HG02938 (cell line): ENCODE results near the gene FASTKD1.
"Not testable (repeated sequence)": the region's sequence is repeated elsewhere in the genome, so short reads cannot be mapped to it uniquely, and the experiment has no call there.

ENCODE experiments used
- ATAC-seq: cut with Tn5 transposase; IDR thresholded peaks from one replicate; pipeline ENCODE4 v1.9.1; 2021; ENCODE audit warnings: mild to moderate bottlenecking, moderate library complexity; ENCODE audit not compliant: unreplicated experiment

Gene FASTKD1

DNA sequence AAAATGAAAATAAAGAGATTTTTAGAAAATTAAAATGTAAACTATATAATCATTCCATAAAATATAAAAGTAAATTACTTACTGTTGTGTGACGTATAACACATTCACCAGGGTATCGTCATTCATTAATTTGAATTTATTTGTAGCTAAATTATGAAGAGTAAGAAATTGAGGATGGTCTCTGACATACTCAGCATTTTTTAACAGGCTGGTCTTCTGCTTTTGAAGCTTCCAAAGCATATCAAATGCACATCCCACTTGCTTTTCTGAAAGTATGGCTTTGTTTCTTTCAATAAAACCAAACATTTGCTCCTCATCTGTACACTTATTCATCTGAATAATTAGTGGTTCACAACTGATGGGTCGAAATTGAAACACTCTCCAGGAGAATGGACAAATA lies 2.1 kb downstream of the FASTKD1 start:
- no peak for ATAC-seq

DNA sequence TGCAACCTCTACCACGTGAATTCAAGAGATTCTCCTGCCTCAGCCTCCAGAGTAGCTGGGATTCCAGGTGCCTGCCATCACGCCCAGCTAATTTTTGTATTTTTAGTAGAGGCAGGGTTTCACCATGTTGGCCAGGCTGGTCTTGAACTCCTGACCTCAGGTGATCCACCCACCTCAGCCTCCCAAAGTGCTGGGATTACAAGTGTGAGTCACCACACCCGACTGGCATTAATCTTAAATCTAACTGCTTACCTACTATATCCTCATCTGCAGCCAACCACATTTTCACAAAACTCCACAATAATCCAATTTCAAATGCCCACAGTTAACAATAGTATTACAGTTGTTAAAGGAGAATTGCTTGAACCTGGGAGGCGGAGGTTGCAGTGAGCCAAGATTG lies 2.9 kb downstream of the FASTKD1 start:
- not testable (repeated sequence) for ATAC-seq

DNA sequence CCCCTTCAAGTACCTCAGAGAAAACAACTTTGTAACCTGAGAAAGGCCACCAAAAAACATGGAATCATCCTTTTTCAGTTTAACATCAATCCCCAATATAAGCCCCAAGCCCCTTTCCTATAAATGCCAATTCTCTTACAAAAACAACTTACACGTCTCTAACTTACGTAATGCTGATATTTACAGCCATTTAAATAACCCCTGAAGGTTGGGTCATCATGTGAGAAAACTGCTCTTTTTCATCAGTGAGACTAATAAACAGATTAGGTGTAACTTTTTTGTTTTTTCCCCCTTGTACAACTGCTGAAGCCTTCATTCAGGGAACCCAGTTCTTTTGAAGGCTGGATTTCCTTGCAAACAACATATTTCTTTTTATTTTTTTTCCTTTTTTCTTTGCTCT lies 3.7 kb downstream of the FASTKD1 start:
- ATAC-seq: no peak

DNA sequence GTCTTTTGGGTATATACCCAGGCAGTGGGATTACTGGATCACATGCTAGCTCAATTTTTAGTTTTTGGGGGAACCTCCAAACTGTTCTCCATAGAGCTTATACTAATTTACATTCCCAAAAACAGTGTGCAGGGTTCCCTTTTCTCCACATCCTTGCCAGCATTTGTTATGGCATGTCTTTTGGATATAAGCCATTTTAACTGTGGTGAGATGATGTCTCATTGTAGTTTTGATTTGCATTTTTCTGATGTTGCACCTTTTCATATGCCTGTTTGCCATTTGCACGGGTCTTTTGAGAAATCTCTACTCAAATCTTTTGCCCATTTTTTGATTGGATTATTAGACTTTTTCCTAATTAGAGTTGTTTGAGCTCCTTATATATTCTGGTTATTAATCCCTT lies 8.0 kb downstream of the FASTKD1 start:
- ATAC-seq: no peak

DNA sequence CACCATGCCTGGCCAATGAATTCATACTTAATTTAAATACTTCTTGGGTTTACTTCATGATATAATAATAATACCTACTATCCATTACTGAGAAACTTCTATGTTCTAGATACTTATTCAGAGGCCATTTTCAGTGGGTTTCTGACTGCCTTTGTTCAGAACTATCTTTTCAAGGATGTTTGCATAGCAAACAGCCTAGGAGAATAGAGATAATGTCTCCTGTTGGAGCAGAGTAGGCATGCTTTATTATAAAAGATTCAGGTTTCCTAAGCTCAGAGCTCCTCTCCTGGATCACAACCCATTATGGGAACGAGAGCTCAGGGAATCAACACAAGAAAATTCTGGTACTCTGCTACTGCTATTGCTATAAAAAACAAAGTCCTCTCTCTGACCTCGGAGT lies 11.1 kb downstream of the FASTKD1 start:
- ATAC-seq: no peak

DNA sequence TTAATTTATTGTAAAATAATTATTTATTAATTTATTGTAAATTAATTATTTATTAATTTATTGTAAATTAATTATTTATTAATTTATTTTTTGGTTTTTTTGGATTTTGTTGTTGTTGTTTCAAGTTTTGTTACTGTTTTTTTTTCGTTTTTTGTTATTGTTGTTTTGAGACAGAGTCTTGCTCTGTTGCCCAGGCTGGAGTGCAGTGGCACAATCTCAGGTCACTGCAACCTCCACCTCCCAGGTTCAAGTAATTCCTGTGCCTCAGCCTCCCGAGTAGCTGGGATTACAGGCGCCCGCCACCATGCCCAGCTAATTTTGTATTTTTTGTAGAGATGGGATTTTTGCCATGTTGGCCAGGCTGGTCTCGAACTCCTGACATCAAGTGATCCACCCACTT lies 11.6 kb downstream of the FASTKD1 start:
- not testable (repeated sequence) for ATAC-seq

DNA sequence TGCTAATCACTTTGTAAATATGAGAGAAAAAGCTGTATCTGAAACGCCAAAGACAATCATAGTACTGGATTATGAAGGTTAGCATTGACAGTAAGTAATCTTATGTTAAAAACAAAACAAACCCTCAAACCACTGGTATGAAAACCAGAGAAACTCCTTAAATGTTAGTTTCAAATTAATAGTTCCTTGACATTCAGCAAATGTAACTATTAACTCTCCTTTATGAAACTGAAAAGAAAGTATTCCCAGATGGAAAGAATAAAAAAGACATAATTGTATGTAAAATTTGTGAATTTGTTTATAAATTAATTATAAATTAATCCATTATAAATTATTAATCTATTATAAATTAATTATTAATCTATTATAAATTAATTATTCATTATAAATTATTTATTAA lies 12.3 kb downstream of the FASTKD1 start:
- ATAC-seq: no peak

DNA sequence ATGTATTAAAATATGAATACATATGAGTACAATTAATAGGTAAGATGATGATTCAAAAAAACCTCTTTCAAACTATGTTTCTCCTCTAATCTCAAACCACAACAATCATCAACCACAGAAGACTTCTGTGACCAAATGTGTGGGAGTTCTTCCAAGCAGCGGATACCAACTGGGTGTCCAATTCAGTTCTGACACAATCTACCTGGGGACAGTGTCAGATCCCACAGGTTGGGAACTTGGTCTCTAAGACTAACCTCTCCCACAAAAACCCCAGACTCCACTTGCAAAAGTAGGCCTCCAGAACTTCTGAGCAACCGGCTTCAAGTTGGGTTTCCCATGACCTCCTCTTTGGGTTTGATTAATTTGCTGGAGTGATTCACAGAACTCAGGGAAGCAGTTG lies 26.9 kb downstream of the FASTKD1 start:
- no peak for ATAC-seq

DNA sequence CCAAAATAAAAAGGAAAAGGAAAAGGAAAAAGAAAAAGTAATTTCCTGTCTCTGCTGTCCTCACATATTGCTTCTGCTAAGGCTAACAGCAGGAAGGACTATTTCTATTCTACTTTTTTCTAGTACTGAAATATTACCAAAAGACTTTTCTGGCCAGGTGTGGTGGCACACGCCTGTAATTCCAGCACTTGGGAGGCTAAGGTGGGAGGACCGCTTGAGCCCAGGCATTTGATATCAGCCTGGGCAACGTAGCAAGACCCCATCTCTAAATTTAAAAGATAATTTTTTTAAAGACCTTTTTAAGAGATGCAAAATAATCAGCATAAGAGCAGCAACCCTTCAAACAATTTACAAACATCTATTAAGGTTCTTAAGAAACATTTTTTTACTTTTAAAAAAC lies 31.2 kb downstream of the FASTKD1 start:
- ATAC-seq: no peak

DNA sequence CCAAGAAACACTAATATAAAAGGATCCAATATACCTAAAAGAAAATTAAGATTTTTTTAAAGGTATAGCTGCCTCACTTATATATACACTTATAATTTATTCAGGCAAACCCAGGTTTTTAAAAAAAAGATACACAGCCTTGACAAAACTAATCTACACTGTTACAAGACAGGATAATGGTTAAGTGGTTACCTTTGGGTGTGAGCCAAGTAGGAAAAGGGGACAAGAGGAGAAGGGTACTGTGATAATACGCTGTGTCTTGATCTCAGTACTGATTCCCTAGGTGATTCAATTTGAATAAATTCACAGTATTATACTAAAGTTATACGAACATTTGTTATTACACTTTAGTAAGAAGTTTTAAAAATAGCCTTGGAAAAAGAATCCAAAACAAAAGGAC lies 33.5 kb downstream of the FASTKD1 start:
- no peak for ATAC-seq

DNA sequence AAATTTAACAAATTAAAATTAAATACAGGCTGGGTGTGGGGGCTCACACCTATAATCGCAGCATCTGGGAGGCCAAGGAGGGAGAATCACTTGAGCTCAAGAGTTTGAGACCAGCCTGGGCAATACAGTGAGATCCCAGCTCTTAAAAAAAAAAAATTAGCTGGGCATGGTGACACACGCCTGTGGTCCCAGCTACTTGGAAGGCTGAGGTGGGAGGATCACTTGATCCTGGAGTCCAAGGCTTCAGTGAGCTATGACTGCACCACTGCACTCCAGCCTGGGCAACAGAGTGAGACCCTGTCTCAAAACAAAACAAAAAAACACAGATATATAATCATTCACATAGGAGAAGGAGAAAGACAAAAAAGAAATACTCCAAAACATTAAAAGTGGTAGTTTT lies 34.2 kb downstream of the FASTKD1 start:
- ATAC-seq: not testable (repeated sequence)

DNA sequence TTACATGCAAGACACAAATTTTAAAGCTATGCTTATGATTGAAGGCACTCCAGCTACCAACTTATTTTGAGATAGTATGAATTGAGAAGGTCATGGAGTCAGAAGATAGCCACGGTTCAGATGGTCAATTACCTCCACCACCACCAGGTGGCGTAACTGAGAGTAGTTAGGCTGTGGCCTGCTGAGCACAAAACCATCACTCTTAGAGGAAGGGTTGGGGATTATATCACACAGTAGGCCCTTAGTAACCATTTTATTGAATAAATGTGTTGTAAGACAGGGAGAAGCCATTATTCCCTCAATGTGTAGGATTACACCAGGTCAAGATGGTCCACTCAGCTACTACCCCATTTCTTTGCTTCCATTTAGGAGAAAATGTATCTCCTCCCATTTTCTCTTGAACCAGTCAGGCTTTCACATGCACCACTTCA lies 45.4 kb downstream of the FASTKD1 start:
- ATAC-seq: peak; percentile 96

DNA sequence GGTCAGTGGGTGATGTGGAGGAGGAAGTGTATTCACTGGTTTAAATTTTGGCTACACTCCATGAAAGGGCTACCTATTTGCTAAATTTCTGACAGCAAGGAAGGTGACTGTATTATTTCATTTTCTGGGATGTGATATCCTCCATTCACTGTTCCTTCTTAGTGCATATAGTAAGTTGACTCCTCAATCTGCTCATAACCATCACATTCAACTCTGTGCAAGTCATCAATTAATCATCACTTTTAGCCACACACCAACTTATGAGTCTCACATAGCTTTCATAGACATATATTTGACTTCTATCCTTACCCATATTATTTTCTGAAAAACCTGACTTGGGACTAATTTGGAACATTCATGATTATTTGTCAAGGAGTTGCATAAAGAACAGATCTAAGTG lies 47.2 kb downstream of the FASTKD1 start:
- ATAC-seq: no peak

DNA sequence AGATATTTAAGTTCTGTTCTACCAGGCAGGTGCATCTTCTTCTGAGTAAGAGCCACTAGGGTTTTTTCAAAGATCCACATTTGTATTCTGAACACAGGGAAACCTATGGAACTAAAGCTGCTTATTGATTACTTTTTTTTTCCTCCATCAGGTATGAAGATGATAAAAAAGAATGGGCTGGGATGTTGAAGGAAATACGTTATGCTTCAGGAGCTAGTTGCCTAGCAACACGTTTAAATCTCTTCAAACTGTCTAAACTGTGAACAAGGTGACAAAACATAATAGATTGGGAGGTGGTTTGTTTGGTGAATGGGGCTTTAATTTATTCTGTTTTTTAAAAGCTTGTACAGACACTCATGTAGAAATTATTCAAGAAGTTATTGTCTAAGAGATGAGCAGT lies 48.2 kb downstream of the FASTKD1 start:
- no peak for ATAC-seq

DNA sequence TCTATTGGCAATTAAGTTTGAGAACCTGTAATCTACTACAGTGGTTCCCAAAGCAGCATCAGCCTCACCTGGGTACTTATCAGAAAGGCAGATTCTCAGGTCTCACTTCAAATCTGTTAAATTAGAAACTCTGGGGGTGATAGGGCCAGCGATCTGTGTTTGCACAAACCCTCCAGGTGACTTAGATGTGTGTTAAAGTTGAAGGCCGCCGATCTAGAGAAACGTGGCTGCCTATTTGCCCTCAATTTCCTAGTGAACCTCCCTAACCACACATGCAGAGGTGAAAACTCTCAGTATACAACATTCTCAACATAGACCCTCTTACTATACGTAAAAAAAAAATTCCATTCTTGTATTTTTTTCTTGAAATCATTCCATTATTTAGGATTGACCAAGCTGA lies 50.0 kb downstream of the FASTKD1 start:
- ATAC-seq: no peak

DNA sequence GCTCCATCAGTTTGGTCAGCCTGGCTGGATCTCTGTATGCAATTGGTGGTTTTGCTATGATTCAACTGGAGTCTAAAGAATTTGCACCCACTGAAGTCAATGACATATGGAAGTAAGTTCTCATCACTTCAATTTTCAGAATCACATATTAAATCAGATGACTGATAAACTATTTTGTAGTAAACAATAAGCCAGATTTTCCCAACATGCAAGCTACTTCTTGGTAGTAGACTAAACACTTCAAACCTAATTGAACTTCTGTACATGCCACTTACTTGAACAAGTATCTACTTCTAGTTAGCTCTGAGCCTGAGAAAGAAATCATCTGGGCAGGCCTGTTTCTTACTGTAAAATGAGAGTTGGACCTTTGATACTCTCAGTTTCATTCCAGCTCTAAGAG lies 52.8 kb downstream of the FASTKD1 start:
- no peak for ATAC-seq

DNA sequence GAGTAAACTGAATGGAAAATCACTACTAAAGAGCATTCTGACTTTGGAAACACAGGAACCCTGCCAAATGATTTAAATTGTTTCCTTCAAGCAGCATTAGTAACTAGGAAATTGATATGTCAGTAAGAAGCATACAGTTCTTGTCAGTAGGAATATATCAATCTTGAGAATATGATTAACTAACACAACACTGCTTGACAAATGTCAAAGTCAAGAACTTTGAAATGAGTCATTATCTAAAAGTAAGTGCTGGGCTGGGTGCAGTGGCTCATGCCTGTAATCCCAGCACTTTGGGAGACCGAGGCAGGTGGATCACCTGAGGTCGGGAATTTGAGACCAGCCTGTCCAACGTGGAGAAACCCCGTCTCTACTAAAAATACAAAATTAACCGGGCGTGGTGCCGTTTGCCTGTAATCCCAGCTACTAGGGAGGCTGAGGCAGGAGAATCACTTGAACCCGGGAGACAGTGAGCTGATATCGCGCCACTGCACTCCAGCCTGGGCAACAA lies 57.1 kb downstream of the FASTKD1 start:
- not testable (repeated sequence) for ATAC-seq

DNA sequence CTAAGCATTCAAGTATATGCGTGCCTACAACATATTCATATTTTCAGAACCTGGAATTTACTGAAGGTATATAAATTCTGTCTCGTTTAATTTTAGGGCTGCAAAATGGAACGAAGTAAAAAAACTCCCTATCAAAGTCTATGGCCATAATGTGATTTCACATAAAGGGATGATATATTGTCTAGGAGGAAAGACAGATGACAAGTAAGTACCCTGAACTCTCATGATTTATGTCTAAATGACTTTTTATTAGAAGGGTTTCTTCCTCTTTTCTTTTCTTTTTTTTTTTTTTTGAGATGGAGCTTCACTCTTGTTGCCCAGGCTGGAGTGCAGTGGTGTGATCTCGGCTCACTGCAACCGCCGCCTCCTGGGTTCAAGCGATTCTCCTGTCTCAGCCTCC lies 58.9 kb downstream of the FASTKD1 start:
- ATAC-seq: not testable (repeated sequence)

DNA sequence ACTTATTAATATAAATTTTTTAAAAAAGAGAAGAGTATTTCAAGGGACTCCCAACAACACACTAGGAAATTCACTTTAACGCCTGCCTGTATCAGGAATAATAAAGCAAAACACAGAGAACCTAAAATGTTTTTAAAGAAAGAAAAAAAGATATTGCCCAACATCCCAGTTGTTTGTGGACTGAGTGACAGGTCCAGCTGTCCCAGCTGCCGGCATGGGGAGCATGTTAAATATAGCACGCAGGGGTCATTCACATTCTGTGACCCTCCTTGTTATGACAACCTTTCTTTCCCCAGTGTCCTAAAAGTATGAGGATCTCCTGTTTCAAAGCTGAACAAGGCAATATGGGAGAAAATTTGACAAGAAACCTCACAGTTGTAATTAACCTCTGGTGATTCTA lies 59.7 kb downstream of the FASTKD1 start:
- no peak for ATAC-seq

DNA sequence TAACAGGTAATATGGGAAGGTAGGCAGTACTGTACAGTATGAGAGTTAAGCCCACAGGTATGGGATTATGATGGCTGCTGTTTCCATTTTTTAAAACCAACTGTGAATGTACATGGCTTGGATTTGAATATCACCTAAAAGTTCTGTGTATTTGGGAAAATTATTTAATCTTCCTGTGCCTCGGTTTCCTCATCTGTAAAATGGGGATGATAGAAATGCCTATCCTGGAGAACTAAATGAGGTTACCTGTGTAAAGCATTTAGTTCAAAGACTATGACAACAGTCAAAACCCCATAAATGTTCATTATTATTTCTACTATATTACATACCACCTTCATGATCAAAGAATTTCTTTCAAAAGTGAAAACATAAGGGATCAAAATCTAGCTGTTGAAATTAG lies 60.6 kb downstream of the FASTKD1 start:
- no peak for ATAC-seq

DNA sequence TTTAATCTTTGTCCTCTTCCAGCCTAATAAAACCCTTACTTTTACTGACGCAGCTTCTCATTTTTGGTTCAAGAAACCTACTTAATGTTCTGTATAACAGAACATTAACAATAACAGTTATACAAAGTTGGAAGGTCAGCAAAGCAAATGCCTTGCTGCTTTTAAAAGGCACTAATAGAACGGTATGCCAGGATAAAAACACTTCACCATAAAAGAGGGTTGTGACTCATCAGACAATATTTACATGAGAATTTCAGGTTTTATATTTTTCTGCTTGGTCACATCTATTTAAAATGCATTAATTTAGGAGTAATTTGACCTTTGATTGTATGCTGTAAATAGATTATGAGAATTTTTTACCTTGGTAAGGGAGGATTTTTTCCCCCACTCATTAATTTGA lies 61.1 kb downstream of the FASTKD1 start:
- ATAC-seq: no peak

DNA sequence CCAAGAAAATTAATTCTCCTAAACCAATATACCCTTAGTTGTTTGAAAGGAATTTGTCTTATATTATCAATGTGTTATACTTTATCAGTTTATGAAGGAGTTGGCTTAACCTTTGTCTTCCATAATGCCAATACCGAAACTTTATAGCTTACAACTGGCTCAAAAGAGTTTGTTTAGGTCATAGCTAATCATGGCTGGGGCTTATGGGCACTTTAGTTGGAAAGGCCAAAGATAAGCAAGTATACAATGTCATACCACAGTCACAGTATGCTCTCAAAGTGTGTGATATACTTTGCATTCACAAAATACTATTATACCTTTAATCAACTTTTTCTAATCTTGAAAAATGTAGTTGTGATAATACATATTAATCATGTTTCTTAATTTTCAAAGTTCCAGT lies 61.8 kb downstream of the FASTKD1 start:
- no peak for ATAC-seq

DNA sequence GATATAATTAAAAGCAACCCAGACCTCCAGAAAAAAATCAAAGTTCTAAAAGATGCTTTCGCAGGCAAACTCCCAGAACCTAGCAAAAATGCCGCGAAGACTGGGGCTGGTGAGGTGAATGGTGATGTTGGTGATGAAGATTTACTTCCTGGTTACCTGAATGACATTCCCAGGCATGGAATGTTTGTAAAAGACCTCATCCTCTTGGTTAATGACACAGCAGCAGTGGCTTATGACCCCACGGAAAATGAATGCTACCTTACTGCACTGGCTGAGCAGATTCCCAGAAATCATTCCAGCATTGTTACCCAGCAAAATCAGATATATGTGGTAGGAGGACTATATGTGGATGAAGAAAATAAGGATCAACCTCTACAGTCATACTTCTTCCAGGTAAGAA lies 63.2 kb downstream of the FASTKD1 start:
- ATAC-seq: no peak

DNA sequence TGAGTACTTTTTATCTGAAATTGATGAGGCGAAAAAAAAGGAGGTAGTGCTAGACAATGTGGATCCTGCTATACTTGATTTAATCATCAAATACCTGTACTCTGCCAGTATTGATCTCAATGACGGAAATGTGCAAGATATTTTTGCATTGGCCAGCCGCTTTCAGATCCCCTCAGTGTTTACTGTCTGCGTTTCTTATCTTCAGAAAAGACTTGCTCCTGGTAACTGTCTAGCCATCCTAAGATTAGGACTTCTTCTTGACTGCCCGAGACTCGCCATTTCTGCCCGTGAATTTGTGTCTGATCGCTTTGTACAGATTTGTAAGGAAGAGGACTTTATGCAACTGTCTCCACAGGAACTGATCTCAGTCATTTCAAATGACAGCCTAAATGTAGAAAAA lies 63.7 kb downstream of the FASTKD1 start:
- no peak for ATAC-seq
